ENCODE measurements around the gene TASP1.

- TF ChIP-seq EZH2 (IDR thresholded peaks at IDR 0.05; ENCODE audit: low read length, unreplicated experiment): no peak
- TF ChIP-seq, protein P1, sequence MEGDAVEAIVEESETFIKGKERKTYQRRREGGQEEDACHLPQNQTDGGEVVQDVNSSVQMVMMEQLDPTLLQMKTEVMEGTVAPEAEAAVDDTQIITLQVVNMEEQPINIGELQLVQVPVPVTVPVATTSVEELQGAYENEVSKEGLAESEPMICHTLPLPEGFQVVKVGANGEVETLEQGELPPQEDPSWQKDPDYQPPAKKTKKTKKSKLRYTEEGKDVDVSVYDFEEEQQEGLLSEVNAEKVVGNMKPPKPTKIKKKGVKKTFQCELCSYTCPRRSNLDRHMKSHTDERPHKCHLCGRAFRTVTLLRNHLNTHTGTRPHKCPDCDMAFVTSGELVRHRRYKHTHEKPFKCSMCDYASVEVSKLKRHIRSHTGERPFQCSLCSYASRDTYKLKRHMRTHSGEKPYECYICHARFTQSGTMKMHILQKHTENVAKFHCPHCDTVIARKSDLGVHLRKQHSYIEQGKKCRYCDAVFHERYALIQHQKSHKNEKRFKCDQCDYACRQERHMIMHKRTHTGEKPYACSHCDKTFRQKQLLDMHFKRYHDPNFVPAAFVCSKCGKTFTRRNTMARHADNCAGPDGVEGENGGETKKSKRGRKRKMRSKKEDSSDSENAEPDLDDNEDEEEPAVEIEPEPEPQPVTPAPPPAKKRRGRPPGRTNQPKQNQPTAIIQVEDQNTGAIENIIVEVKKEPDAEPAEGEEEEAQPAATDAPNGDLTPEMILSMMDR (conservative IDR thresholded peaks at IDR 0.05; ENCODE audit: low read depth, low read length): no peak
- no peak for TF ChIP-seq EZH2phosphoT487 (IDR thresholded peaks at IDR 0.05; ENCODE audit: borderline replicate concordance, low read length)
Measured at GRCh38 chr20:13515796-13516558, 122.8 kb downstream of the TASP1 start.
